Measurements from ENCODE around the gene DDX43.

GRCh38 chr6:73368675-73369074, 26.0 kb upstream of the DDX43 start:
- TF ChIP-seq CTCF (IDR thresholded peaks at IDR 0.05; ENCODE audit: poor library complexity) = no peak
- no peak for TF ChIP-seq EZH2phosphoT487 (IDR thresholded peaks at IDR 0.05; ENCODE audit: low read depth, severe bottlenecking, unreplicated experiment)

Data from hepatocyte (in vitro differentiated cells).